Esophagus squamous epithelium (tissue), 5 donors: Measurements from ENCODE around the gene MDGA2. TPM values are rescaled to one million over a fixed set of nuclear protein-coding genes. Genes with fewer than 3 reads are reported as not detected.

ENCODE experiments used
- DNase-seq: peaks from one replicate; lab custom pipeline; 2025; lab: John Stamatoyannopoulos, UW
- H3K27ac ChIP-seq, 4 donors: fragments of 200-600 bp; sonication (generic); one replicate each; pipeline ENCODE4 v1.5.1; 2016 to 2019; ENCODE audit warnings: mild to moderate bottlenecking in 1 of 4
- H3K27me3 ChIP-seq, 4 donors: fragments of 200-600 bp; sonication (generic); 1 replicate in 3 of 4; 2 replicates in 1 of 4; pipeline versions ENCODE4 v1.5.1 to v1.6.0; 2017 to 2021; ENCODE audit warnings: antibody characterized with exemption in 1 of 4
- H3K36me3 ChIP-seq, 3 donors: fragments of 200-600 bp; sonication (generic); one replicate each; pipeline ENCODE4 v1.5.1; 2016 to 2019
- H3K4me1 ChIP-seq, 3 donors: fragments of 200-600 bp; sonication (generic); one replicate each; pipeline ENCODE4 v1.5.1; 2017 to 2019
- H3K4me3 ChIP-seq, 4 donors: fragments of 200-600 bp; sonication (generic); 1 replicate in 3 of 4; 2 replicates in 1 of 4; pipeline ENCODE4 v1.5.1; 2016 to 2019; ENCODE audit warnings: mild to moderate bottlenecking in 2 of 4, moderate library complexity in 1 of 4
- H3K9me3 ChIP-seq, 3 donors: fragments of 200-600 bp; sonication (generic); one replicate each; pipeline ENCODE4 v1.5.1; 2016 to 2019
- CTCF ChIP-seq, 6 experiments: fragments of 450-650 bp in 4 of 6; fragments of 200-600 bp in 2 of 6; sonication (generic) in 2 of 6; IDR thresholded peaks; one replicate each; pipeline ENCODE4 v1.5.1; 2016 to 2019; ENCODE audit warnings: antibody characterized with exemption in 6 of 6, mild to moderate bottlenecking in 4 of 6, moderate library complexity in 4 of 6
- POLR2A ChIP-seq, 4 donors: fragments of 450-650 bp; IDR thresholded peaks; one replicate each; pipeline ENCODE4 v1.6.1; 2017; ENCODE audit warnings: antibody characterized with exemption in 4 of 4, mild to moderate bottlenecking in 4 of 4, moderate library complexity in 3 of 4
- WGBS, 2 donors: methylation state at CpG; one replicate each; pipeline ENCODE4 v1.1.5; 2018; 5-methylcytosine and 5-hydroxymethylcytosine counted together
- intact Hi-C: fragments of 100-400 bp; cut with DNase I; formaldehyde crosslinking; loops from one replicate; pipeline ENCODE4 v1.15.0; 2022
- total RNA-seq, 4 donors: library from RNA; depleted of rRNA; stranded (reverse); fragments of >200 nt; gene quantifications; one replicate each; pipeline ENCODE4 v1.1.0, GENCODE V29; 2016
- donor health status: DM: yes; HTN: yes; CAD: no.

MDGA2 gene
- total RNA-seq, 4 donors from 2014 or later, result not detected

GRCh38 chr14:47660158-47660557 is 15.2 kb downstream of the MDGA2 start:
- Histone ChIP-seq H3K4me1 (no peaks in the 10 kb centered on the region), H3K27me3 (no peaks in the 10 kb centered on the region), H3K4me3 (no peak overlapping the region), H3K9me3 (no peaks in the 10 kb centered on the region), H3K36me3 (no peaks in the 10 kb centered on the region), H3K27ac (no peak overlapping the region)
- intact Hi-C loops, result no loop called here
- WGBS, 2 donors, result 50 to 64% methylated on average over 2 of the region's 2 CpGs
- TF ChIP-seq POLR2A (IDR thresholded peaks at IDR 0.05), result no peak
- no peak for DNase-seq

GRCh38 chr14:47658041-47658440 is 17.4 kb downstream of the MDGA2 start:
- 40 to 67% methylated on average over 1 of the region's 1 CpG for WGBS, 2 donors
- intact Hi-C loops, result no loop called here

GRCh38 chr14:47657143-47657542 is 18.3 kb downstream of the MDGA2 start:
- no peak for DNase-seq
- Histone ChIP-seq H3K27me3 (no peaks in the 10 kb centered on the region), H3K9me3 (peaks cover 0 to 2% (median 0%) of the 10 kb centered on the region in 3 donors), H3K36me3 (no peaks in the 10 kb centered on the region), H3K4me1 (no peaks in the 10 kb centered on the region), H3K27ac (no peak overlapping the region), H3K4me3 (no peak overlapping the region)
- 69 to 85% methylated on average over 2 to 3 of the region's 3 CpGs for WGBS, 2 donors
- intact Hi-C loops, result no loop called here
- TF ChIP-seq CTCF (IDR thresholded peaks at IDR 0.05) (no peak), POLR2A (IDR thresholded peaks at IDR 0.05) (no peak)

More at GRCh38 chr14:47658041-47658440, 17.4 kb downstream of the MDGA2 start:
- TF ChIP-seq POLR2A (IDR thresholded peaks at IDR 0.05) (no peak), CTCF (IDR thresholded peaks at IDR 0.05) (no peak)
- Histone ChIP-seq H3K27ac (no peak overlapping the region), H3K36me3 (no peaks in the 10 kb centered on the region), H3K4me1 (no peaks in the 10 kb centered on the region), H3K9me3 (peaks cover 0 to 2% (median 0%) of the 10 kb centered on the region in 3 donors), H3K4me3 (no peak overlapping the region), H3K27me3 (no peaks in the 10 kb centered on the region)
- no peak for DNase-seq

DNA sequence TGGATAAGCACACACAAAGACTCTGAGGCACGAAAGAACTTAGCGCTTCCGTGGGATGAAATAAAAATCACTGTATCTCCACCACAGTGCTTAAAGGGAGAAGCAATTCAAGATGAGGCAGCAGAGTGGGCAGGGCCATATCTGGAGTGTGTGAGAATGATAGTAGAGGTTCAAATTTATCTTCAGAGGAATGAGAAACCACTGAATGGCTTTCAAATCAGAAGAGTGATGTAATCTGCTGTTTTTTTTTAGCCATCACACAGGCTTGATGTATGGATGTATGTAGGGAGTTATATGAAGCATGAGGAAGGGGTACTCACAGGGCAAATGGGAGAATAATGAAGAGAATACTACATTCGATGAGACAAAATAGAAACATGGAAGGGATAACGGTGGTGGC is 24.1 kb downstream of the MDGA2 start:
- WGBS, 2 donors, result 73 to 90% methylated on average over 5 of the region's 5 CpGs
- no peak overlapping the region for H3K27ac ChIP-seq
- H3K9me3 ChIP-seq, result peaks cover 0 to 2% (median 0%) of the 10 kb centered on the region in 3 donors
- no peak for DNase-seq
- TF ChIP-seq POLR2A (IDR thresholded peaks at IDR 0.05), result no peak
- no peak for TF ChIP-seq CTCF (IDR thresholded peaks at IDR 0.05)
- intact Hi-C loops, result no loop called here
- no peak overlapping the region for H3K4me3 ChIP-seq
- H3K4me1 ChIP-seq, result no peaks in the 10 kb centered on the region
- no peaks in the 10 kb centered on the region for H3K36me3 ChIP-seq
- H3K27me3 ChIP-seq, result no peaks in the 10 kb centered on the region

DNA sequence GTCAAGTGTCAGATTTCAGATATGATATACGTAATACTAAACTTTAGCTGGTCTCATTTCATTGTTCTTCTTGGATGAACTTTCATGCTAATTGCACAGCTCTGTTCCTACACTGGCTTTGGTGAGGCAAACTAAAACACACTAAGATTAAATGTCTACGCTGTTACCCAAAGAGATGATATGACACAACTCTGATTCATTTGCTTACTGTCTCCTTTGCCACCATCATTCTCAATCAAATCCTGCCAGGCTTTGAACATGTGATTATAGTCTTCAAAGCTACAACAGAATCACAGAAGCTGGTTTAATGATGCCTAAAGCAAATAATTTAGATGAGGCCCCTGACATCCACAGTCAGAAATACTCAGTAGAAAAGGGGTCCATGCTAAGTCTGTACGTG is 37.7 kb downstream of the MDGA2 start:
- no peaks in the 10 kb centered on the region for H3K36me3 ChIP-seq
- no peak overlapping the region for H3K4me3 ChIP-seq
- no peaks in the 10 kb centered on the region for H3K9me3 ChIP-seq
- WGBS, 2 donors, result 75 to 77% methylated on average over 3 of the region's 3 CpGs
- no peaks in the 10 kb centered on the region for H3K27me3 ChIP-seq
- TF ChIP-seq POLR2A (IDR thresholded peaks at IDR 0.05) (no peak), CTCF (IDR thresholded peaks at IDR 0.05) (no peak)
- intact Hi-C loops, result no loop called here
- DNase-seq, result no peak
- H3K4me1 ChIP-seq, result no peaks in the 10 kb centered on the region
- no peak overlapping the region for H3K27ac ChIP-seq
